Measurements from ENCODE around the gene FLNB. TPM values are rescaled to one million over a fixed set of nuclear protein-coding genes. Genes with fewer than 3 reads are reported as not detected.

FLNB gene
- total and polyA plus RNA-seq, 9 of the 15 experiments (the other 6 are each of a cell fraction or from before 2014, with no cell fraction given): 9.4 to 48.1 (median 25.6) TPM

DNA sequence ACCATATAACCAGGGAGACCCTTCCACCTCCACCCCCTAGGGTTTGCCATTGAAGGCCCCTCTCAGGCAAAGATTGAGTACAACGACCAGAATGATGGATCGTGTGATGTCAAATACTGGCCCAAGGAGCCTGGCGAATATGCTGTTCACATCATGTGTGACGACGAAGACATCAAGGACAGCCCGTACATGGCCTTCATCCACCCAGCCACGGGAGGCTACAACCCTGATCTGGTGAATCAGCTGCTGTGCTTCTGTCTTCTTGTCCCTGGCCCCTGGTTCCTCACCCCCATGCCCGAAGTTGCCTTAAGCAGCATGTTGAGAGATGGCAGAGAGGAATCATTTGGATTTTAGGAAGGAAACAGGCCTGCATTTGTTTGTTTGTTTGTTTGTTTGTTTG lies 98.4 kb downstream of the FLNB start:
- no peak for TF ChIP-seq GABPB1 (CRISPR knock-in tag; IDR thresholded peaks at IDR 0.05)
- no peak for TF ChIP-seq PHF20 (IDR thresholded peaks at IDR 0.05; ENCODE audit: partially characterized antibody)
- TF ChIP-seq PHB2 (IDR thresholded peaks at IDR 0.05; ENCODE audit: low read depth): no peak
- Histone ChIP-seq H3K9me1 (ENCODE audit: control insufficient read depth, insufficient read depth, low read length) (no peaks in the 10 kb centered on the region), H3K79me2 (ENCODE audit: control insufficient read depth, insufficient read depth, low read length) (no peaks in the 10 kb centered on the region), H3K36me3 (ENCODE audit: control insufficient read depth, insufficient read depth, low read length) (peaks cover 61% of the 10 kb centered on the region; the same call in 2 of the 3 replicates), H3K4me2 (ENCODE audit: insufficient read depth, low read length) (no peak overlapping the region), H2AFZ (ENCODE audit: low read depth, low read length) (no peak overlapping the region), H3K4me3 (no peak overlapping the region), H3K9ac (ENCODE audit: insufficient read depth in 1 of 2, low read depth in 2 of 2, low read length in 2 of 2) (no peak overlapping the region), H3K9me3 (replicated peaks; ENCODE audit: control insufficient read depth, insufficient read depth, low read depth, low read length) (no peaks in the 10 kb centered on the region), H4K20me1 (replicated peaks; ENCODE audit: control insufficient read depth, insufficient read depth, low read length) (no peaks in the 10 kb centered on the region), H3K27ac (ENCODE audit: extremely low read depth, low read depth, low read length) (no peak overlapping the region), H3K4me1 (replicated peaks in 1 of 2; ENCODE audit: control insufficient read depth in 2 of 2, insufficient read depth in 2 of 2, low read length in 2 of 2) (peaks cover 0 to 4% of the 10 kb centered on the region in 2 experiments; a peak in 3 of 5 replicates), H3K27me3 (ENCODE audit: control insufficient read depth in 2 of 2, insufficient read depth in 2 of 2, low read length in 2 of 2) (no peaks in the 10 kb centered on the region)
- no peak for ATAC-seq
- intact Hi-C loops (cut with micrococcal nuclease) (no loop called here), in situ Hi-C loops (cut with MboI) (no loop called here)
- FAIRE-seq: peak; percentile 19
- whole genome bisulfite sequencing (ENCODE audit: insufficient coverage, low coverage, missing lambda C conversion rate): 93% methylated on average over 8 of the region's 8 CpGs
- no TSS peak for BruUV-seq (replicated peaks)
- POLR2A ChIA-PET: no interaction called here
- DNase-seq (ENCODE audit: extremely low read depth in 1 of 4, low spot score in 3 of 4): no peak
- CTCF ChIA-PET (ENCODE audit: low intra/inter-chr PET ratio): no interaction called here

DNA sequence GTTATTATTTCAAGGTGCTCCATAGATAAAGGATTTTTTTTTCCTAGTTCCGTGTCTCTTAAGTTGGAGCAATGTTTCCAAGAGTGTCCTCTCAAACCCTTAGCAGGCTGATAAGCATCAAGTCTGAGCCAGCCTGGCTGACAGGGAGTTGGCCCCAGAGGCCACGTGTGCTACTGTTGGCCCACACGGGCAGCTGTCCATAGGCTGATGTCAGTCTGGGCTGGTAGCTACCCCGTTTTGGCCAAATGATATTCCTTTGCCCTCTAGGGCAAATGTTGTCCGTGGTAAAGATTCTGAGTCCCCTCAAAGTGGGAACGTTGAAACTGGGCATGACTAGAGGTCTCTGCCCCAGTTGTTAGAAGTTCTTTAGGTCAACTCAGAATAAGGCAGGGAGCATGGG lies 99.4 kb downstream of the FLNB start:
- no peak for FAIRE-seq
- Histone ChIP-seq H3K27me3 (ENCODE audit: control insufficient read depth in 2 of 2, insufficient read depth in 2 of 2, low read length in 2 of 2) (no peaks in the 10 kb centered on the region), H3K36me3 (ENCODE audit: control insufficient read depth, insufficient read depth, low read length) (peaks cover 61% of the 10 kb centered on the region; the same call in 2 of the 3 replicates), H3K9me1 (ENCODE audit: control insufficient read depth, insufficient read depth, low read length) (no peaks in the 10 kb centered on the region), H2AFZ (ENCODE audit: low read depth, low read length) (no peak overlapping the region), H3K9me3 (replicated peaks; ENCODE audit: control insufficient read depth, insufficient read depth, low read depth, low read length) (no peaks in the 10 kb centered on the region), H3K4me3 (no peak overlapping the region), H3K4me2 (ENCODE audit: insufficient read depth, low read length) (no peak overlapping the region), H3K79me2 (ENCODE audit: control insufficient read depth, insufficient read depth, low read length) (no peaks in the 10 kb centered on the region), H3K9ac (ENCODE audit: insufficient read depth in 1 of 2, low read depth in 2 of 2, low read length in 2 of 2) (peak overlapping the region in 1 of 2 experiments; percentile 35; a peak in 1 of 4 replicates), H3K27ac (ENCODE audit: extremely low read depth, low read depth, low read length) (0 out of 3 replicates have a peak overlapping the region, but pooled peaks have one; percentile 17), H3K4me1 (replicated peaks in 1 of 2; ENCODE audit: control insufficient read depth in 2 of 2, insufficient read depth in 2 of 2, low read length in 2 of 2) (peaks cover 0 to 4% of the 10 kb centered on the region in 2 experiments; a peak in 3 of 5 replicates), H4K20me1 (replicated peaks; ENCODE audit: control insufficient read depth, insufficient read depth, low read length) (no peaks in the 10 kb centered on the region)
- peak; percentile 62 for ATAC-seq
- in situ Hi-C loops (cut with MboI): no loop called here
- POLR2A ChIA-PET: interaction anchor here (0.8 kb wide), 1 partner anchor 14 kb away, joined by 3 read pairs; no protein-coding TSS in a partner anchor
- DNase-seq (ENCODE audit: extremely low read depth in 1 of 4, low spot score in 3 of 4): peak in 3 of 4 experiments; percentile 13 to 25 (median 17)
- intact Hi-C loops (cut with micrococcal nuclease): no loop called here
- BruUV-seq (replicated peaks): no TSS peak
- 30% methylated on average over 6 of the region's 6 CpGs for whole genome bisulfite sequencing (ENCODE audit: insufficient coverage, low coverage, missing lambda C conversion rate)
- CTCF ChIA-PET (ENCODE audit: low intra/inter-chr PET ratio): no interaction called here
- TF ChIP-seq DDX20 (tag; IDR thresholded peaks at IDR 0.05; ENCODE audit: low read depth): no peak
- TF ChIP-seq HDAC6 (IDR thresholded peaks at IDR 0.05; ENCODE audit: low read depth, low read length): no peak
- TF ChIP-seq, protein P1, sequence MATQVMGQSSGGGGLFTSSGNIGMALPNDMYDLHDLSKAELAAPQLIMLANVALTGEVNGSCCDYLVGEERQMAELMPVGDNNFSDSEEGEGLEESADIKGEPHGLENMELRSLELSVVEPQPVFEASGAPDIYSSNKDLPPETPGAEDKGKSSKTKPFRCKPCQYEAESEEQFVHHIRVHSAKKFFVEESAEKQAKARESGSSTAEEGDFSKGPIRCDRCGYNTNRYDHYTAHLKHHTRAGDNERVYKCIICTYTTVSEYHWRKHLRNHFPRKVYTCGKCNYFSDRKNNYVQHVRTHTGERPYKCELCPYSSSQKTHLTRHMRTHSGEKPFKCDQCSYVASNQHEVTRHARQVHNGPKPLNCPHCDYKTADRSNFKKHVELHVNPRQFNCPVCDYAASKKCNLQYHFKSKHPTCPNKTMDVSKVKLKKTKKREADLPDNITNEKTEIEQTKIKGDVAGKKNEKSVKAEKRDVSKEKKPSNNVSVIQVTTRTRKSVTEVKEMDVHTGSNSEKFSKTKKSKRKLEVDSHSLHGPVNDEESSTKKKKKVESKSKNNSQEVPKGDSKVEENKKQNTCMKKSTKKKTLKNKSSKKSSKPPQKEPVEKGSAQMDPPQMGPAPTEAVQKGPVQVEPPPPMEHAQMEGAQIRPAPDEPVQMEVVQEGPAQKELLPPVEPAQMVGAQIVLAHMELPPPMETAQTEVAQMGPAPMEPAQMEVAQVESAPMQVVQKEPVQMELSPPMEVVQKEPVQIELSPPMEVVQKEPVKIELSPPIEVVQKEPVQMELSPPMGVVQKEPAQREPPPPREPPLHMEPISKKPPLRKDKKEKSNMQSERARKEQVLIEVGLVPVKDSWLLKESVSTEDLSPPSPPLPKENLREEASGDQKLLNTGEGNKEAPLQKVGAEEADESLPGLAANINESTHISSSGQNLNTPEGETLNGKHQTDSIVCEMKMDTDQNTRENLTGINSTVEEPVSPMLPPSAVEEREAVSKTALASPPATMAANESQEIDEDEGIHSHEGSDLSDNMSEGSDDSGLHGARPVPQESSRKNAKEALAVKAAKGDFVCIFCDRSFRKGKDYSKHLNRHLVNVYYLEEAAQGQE (IDR thresholded peaks at IDR 0.05; ENCODE audit: borderline replicate concordance): 0 out of 2 replicates have a peak, but pooled peaks have one; percentile 8
- TF ChIP-seq, protein P1 (CRISPR knock-in tag; IDR thresholded peaks at IDR 0.05; ENCODE audit: low read depth): no peak
- no peak for TF ChIP-seq SOX6 (IDR thresholded peaks at IDR 0.05)

Data from K562 (cell line).